HG03095 (cell line): Measurements from ENCODE around the gene TEX14.

Source experiments
- ATAC-seq: cut with Tn5 transposase; IDR thresholded peaks from one replicate; pipeline ENCODE4 v1.9.1; 2021; ENCODE audit warnings: moderate library complexity; ENCODE audit not compliant: unreplicated experiment

Gene TEX14, protein sequence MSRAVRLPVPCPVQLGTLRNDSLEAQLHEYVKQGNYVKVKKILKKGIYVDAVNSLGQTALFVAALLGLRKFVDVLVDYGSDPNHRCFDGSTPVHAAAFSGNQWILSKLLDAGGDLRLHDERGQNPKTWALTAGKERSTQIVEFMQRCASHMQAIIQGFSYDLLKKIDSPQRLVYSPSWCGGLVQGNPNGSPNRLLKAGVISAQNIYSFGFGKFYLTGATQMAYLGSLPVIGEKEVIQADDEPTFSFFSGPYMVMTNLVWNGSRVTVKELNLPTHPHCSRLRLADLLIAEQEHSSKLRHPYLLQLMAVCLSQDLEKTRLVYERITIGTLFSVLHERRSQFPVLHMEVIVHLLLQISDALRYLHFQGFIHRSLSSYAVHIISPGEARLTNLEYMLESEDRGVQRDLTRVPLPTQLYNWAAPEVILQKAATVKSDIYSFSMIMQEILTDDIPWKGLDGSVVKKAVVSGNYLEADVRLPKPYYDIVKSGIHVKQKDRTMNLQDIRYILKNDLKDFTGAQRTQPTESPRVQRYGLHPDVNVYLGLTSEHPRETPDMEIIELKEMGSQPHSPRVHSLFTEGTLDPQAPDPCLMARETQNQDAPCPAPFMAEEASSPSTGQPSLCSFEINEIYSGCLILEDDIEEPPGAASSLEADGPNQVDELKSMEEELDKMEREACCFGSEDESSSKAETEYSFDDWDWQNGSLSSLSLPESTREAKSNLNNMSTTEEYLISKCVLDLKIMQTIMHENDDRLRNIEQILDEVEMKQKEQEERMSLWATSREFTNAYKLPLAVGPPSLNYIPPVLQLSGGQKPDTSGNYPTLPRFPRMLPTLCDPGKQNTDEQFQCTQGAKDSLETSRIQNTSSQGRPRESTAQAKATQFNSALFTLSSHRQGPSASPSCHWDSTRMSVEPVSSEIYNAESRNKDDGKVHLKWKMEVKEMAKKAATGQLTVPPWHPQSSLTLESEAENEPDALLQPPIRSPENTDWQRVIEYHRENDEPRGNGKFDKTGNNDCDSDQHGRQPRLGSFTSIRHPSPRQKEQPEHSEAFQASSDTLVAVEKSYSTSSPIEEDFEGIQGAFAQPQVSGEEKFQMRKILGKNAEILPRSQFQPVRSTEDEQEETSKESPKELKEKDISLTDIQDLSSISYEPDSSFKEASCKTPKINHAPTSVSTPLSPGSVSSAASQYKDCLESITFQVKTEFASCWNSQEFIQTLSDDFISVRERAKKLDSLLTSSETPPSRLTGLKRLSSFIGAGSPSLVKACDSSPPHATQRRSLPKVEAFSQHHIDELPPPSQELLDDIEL (N-terminal part only)

DNA sequence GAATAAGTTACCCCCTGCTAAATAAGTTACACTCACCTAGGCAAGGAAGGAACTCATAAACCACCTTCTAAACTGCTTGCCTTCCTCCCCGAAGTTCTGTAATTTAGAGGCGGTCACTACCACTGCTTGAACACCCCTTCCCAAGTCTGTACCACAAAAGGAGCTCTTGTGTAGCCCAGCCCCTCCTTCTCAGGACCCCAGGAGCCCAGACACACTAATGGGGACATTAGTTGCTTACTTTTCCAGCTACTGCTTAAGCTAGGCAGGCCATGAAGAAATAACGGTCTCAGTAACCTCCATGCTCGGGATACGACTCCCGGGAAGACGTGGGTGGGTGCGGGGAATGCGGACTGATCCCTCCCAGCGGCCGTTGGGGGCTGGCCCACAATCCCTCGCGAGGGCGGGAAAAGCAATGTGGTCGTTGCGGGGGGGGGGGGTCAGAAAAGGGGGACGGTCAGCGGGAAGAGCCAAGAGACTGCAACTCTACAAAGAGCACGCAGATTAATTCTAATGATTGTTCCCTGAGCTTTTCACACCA is at the start of gene TEX14:
TEX14 (minus strand) TSS at position 345 of the 538 bp plus-strand sequence. CDS start 40,044 bp downstream, outside the sequence.
- no peak for ATAC-seq

DNA sequence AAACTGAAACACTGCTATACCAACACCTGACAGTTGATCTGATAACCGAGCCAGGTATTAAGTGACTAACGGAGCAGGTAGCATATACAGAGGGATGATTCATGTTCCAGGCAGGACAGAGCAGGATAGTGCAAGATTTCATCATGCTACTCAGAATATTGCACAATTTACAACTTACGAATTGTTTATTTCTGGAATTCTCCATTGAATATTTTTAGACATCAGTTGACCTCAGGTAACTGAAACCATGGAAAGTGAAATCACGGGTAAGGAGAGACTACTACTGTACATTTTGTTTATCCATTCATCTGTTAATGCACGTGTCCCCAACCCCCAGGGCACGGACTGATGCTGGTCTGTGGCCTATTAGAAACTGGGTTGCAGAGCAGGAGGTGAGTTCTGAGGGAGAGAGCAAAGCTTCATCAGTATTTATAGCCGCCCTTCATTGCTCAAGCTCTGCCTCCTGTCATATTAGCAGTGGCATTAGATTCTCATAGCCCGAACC is 49.3 kb upstream of the TEX14 start:
- no peak for ATAC-seq

GRCh38 chr17:58734811-58735210 is 43.0 kb upstream of the TEX14 start:
- ATAC-seq, result no peak

DNA sequence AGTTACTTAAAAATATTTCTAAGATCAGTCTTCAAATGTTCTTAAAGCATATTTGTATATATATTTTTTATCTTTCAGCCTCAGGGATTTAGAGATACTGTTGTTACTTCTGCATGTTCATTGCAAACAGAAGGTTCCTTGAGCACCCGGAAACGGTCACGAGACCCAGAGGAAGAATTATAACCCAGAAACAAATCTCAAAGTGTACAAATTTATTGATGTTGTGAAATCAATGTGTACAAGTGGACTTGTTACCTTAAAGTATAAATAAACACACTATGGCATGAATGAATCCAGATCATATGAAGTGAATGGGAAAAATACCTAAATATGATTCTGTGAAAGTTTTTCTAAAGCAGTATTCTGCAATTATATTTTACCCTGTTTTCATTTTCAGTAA is 42.2 kb upstream of the TEX14 start:
- no peak for ATAC-seq

GRCh38 chr17:58730937-58731336 is 39.1 kb upstream of the TEX14 start:
- no peak for ATAC-seq

- ATAC-seq, result no peak
These were observed 37.0 kb upstream of the TEX14 start for GRCh38 chr17:58728798-58729197.

DNA sequence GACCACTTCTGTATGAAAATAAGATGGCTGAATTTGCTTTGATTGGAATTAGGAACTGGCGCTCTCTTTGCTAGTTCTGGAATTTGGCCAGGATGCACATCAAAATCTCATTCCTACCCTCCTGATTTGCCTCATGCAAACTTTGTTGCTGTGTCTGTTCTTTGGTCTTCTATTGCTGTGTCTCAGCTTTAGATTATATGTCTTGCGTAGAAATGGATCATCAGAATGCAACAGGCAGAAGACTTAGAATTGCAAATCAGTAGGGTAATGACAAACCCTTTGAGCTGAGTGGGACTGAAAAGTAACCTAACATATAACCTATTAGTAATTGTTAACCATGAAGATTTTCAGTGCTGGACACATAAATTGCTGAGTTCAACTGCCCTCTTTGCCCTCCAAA is 30.9 kb upstream of the TEX14 start:
- ATAC-seq, result no peak

GRCh38 chr17:58722274-58722673 is 30.4 kb upstream of the TEX14 start:
- no peak for ATAC-seq

GRCh38 chr17:58710948-58711552 is 19.2 kb upstream of the TEX14 start:
- no peak for ATAC-seq

GRCh38 chr17:58706351-58707140 is 14.7 kb upstream of the TEX14 start:
- no peak for ATAC-seq

DNA sequence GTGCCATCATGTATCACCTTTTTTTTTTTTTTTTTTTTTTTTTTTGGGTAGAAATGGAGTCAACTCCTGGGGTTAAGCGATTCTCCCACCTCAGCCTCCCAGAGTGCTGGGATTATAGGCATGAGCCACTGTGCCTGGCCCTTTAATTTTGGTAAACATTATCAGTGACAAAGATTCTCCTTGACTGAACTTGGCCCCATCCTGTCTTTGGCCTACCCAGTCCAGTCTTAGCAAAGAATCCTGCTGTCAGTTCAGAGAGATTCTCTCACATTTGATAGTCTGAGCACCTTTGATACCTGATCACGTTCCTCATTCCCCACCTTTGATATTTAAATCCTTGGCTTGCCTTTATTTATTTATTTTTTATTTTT is 12.1 kb upstream of the TEX14 start:
- ATAC-seq, result no peak

GRCh38 chr17:58703137-58703915 is 11.5 kb upstream of the TEX14 start:
- no peak for ATAC-seq

- no peak for ATAC-seq
These were observed 10.9 kb upstream of the TEX14 start for GRCh38 chr17:58702708-58703107.

DNA sequence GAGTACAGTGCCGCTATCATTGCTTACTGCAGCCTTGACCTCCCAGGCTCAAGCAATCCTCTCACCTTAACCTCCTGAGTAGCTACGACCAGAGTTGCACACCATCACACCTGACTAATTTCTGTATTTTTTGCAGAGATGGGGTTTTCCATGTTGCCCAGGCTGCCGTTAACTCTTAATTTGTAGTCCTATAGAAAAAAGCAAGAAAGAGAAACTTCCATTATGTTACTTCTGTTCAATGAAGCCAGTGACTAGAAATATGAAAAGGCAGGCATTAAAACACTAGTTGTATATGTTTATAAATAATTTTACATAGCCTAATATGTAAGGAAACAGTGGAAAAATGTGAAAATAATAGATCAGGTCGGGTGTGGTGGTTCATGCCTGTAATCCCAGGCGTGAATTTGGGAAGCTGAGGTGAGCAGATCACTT is 10.2 kb upstream of the TEX14 start:
- peak; percentile 60 for ATAC-seq

DNA sequence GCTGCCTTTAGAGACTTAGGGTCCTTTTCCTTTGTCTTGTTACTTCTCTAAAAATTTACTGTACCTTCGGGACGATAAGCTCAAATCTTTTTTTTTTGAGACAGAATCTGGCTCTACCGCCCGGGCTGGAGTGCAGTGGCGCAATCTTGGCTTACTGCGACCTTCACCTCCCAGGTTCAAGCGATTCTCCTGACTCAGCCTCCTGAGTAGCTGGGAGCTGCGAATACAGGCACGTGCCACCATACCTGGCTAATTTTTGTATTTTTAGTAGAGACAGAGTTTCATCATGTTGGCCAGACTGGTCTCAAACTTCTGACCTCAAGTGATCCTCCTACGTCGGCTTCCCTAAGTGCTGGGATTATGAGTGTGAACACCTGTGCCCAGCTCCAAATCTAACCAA is 7.9 kb upstream of the TEX14 start:
- no peak for ATAC-seq

GRCh38 chr17:58694826-58695225 is 3.0 kb upstream of the TEX14 start:
- no peak for ATAC-seq

- ATAC-seq, result no peak
These were observed 2.5 kb upstream of the TEX14 start for GRCh38 chr17:58694302-58694701.

DNA sequence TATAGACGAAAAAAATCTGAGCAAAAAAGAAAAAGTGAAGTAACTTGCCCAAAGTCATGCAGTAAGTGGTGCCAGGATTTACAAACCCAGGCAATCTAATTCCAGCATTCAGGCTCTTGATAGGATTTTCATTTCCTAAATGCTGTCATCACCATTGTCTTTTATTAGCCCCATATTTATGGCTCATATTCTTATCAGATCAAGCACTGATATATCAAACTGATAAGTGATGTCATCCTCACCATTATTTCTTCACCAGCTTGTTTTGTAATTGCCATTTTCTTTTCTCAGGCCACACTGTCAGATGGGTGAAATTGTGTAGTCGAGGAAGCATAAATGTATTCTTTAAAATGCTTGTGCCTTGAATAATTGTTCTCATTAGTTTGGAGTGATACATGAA is 1.9 kb upstream of the TEX14 start:
- ATAC-seq, result no peak

- ATAC-seq, result no peak
These were observed 1.4 kb upstream of the TEX14 start for GRCh38 chr17:58693208-58693607.
